Glomerular endothelial cell (primary cell): Measurements from ENCODE around the gene UHRF1. TPM values are rescaled to one million over a fixed set of nuclear protein-coding genes. Genes with fewer than 3 reads are reported as not detected.
A peak's percentile ranks its signal among the peaks of the same experiment; 100 is the strongest.
"Not testable (repeated sequence)": the region's sequence is repeated elsewhere in the genome, so short reads cannot be mapped to it uniquely, and the experiment has no call there.

Experiments used
- DNase-seq: peaks from one replicate; pipeline ENCODE4 v3.0.0-alpha.2; 2011; ENCODE audit warnings: low read depth, low spot score; ENCODE audit errors: extremely low read depth
- total RNA-seq: library from RNA; depleted of rRNA; stranded (reverse); fragments of >200 nt; gene quantifications from 2 replicates; pipeline ENCODE4 v1.2.3, GENCODE V29; 2015

UHRF1 gene
- total RNA-seq, 1 donor from 2014 or later, result 22.6 TPM

- no peak for DNase-seq
Observed at GRCh38 chr19:4933528-4933927, 24.2 kb downstream of the UHRF1 start.

- DNase-seq, result no peak
Observed at GRCh38 chr19:4935444-4935843, 26.1 kb downstream of the UHRF1 start.

- no peak for DNase-seq
Observed at GRCh38 chr19:4937060-4937459, 27.8 kb downstream of the UHRF1 start.

GRCh38 chr19:4938461-4938860, 29.2 kb downstream of the UHRF1 start:
- DNase-seq, result not testable (repeated sequence)

- no peak for DNase-seq
Observed at GRCh38 chr19:4939466-4939865, 30.2 kb downstream of the UHRF1 start.

GRCh38 chr19:4941638-4942169, 32.4 kb downstream of the UHRF1 start:
- not testable (repeated sequence) for DNase-seq

GRCh38 chr19:4950650-4951049, 41.3 kb downstream of the UHRF1 start:
- not testable (repeated sequence) for DNase-seq

GRCh38 chr19:4951656-4952055, 42.4 kb downstream of the UHRF1 start:
- DNase-seq, result no peak

GRCh38 chr19:4952945-4953344, 43.6 kb downstream of the UHRF1 start:
- DNase-seq, result no peak

GRCh38 chr19:4954320-4955149, 45.2 kb downstream of the UHRF1 start:
- not testable (repeated sequence) for DNase-seq

- no peak for DNase-seq
Observed at GRCh38 chr19:4955274-4955673, 46.0 kb downstream of the UHRF1 start.

- no peak for DNase-seq
Observed at GRCh38 chr19:4957981-4958380, 48.7 kb downstream of the UHRF1 start.

GRCh38 chr19:4962085-4962619, 52.9 kb downstream of the UHRF1 start:
- DNase-seq, result no peak

- no peak for DNase-seq
Observed at GRCh38 chr19:4965061-4965460, 55.8 kb downstream of the UHRF1 start.

GRCh38 chr19:4966591-4966990, 57.3 kb downstream of the UHRF1 start:
- no peak for DNase-seq

- DNase-seq, result no peak
Observed at GRCh38 chr19:4967738-4968461, 58.6 kb downstream of the UHRF1 start.

GRCh38 chr19:4968462-4969291, 59.4 kb downstream of the UHRF1 start, which contains the start of gene KDM4B:
KDM4B (plus strand) TSS chr19:4969113; CDS start chr19:5032891, 63,778 bp downstream.
- DNase-seq, result peak; percentile 78

GRCh38 chr19:4969292-4969771, 60.0 kb downstream of the UHRF1 start:
- DNase-seq, result no peak

- DNase-seq, result no peak
Observed at GRCh38 chr19:4969772-4970531, 60.7 kb downstream of the UHRF1 start.
